ENCODE results near the gene GAST.

Gene GAST

DNA sequence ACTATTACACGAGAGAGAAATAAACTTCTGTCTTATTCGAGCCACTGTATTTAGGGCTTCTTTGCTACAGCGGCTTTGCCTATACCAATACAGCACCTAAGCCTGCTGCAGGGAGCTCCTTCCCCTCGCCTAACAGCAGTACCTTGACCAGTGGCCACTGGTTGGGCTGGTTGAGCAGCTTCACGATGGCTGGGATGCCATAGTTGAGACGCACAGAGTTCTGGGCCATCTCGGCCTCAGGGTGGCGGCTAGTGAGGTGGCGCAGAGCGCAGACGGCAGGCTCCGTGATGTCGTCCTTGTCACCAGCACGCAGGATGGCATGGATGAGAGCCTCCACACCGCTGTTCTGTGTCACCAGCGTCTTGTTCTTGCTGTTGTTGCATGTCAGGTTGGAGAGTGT, 50.7 kb downstream of the GAST start:
- no peak for DNase-seq (ENCODE audit: insufficient read length, low spot score)
- TF ChIP-seq POLR2A (IDR thresholded peaks at IDR 0.05; ENCODE audit: low read depth, low read length) = no peak
- FAIRE-seq = no peak

DNA sequence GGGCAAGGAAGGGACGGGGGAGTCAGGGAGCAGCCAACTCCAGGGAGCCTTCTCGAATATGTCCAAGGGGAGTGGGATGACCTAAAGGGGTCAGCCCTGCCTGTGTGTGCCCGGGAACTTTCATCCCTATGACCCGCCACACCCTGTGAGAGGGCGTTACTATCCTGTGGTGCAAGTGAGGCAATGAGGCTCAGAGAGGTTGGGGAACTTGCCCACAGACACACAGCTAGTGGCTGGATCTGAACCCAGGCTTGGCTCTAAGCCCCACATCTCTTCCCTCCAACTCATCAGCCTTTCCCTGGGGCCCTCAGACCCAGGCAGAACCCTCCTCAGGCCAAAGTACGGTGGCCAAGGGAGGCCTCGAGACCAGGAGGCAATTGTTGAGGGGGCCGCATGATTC, 51.2 kb downstream of the GAST start:
- TF ChIP-seq POLR2A (IDR thresholded peaks at IDR 0.05; ENCODE audit: low read depth, low read length) = no peak
- FAIRE-seq (no peak), DNase-seq (ENCODE audit: insufficient read length, low spot score) (no peak)

All from H54 (cell line).